SW 1271 (cell line): ENCODE results near the gene WDR64.
A peak's percentile ranks its signal among the peaks of the same experiment; 100 is the strongest.

Experiments
- DNase-seq, 2 experiments: peaks; one replicate each; lab custom pipeline; 2025; lab: John Stamatoyannopoulos, UW

Gene WDR64

DNA sequence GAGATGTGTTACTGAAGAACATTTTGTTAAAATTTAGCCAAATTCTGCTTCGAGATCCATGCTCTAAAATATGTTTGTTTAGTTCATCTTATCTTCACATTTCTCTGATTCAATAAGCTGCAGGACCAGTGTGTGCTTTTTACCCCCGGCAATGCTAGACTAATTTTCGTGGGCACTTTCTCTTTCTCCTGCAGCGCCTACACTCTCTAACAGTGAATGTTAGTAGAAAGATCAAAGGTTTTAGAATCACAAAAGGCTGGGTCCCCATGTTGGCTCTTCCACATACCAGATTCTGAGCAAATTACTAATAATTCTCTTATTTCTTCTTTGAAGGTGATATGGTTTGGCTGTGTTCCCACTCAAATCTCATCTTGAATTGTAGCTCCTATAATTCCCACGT is 20.4 kb upstream of the WDR64 start:
- no peak for DNase-seq

DNA sequence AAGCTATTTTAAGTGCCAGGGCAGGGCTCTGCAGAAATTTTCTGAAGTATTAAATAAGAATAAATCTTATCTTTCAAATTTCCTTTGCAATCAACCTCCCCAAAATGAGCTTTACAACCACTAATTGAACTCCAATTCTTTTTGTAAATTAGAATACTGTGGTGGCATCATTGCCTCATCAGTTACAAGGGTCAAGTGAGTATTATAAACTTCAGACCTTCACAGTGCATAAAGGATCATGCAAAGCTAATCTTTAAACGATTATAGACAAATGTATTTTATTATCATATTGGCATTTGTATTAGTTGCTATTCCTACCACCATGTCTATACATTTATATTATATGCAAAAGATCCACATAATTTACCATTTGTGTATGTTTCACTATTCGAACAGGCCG is 19.1 kb upstream of the WDR64 start:
- DNase-seq, result no peak

DNA sequence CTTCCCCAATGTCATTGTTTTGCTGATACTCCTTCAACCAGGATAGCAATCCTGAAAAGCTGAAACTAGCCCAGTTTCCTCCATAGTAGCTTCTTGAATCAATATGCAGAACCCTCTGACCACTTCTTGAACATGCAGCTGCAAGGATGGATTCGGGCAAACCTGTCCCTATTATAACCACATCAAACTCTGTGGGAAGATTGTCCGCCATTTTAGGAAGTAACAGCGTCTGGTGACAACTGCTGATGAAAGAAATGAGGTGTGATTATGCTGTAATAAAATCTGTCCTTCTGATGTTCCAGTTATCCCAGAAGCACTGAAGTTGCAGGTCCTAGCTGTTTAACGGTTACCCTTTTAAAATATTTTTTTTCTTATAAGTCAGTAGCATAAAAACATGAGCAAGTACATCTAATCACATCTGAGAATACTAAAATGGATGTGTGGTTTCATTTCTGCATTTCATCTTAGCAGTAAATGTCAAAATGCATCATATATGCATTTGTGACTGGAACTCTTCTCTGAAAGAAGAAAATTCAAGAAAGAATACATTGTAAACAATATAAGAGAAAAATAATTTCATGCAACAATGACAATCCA is 16.4 kb upstream of the WDR64 start:
- DNase-seq, result no peak

DNA sequence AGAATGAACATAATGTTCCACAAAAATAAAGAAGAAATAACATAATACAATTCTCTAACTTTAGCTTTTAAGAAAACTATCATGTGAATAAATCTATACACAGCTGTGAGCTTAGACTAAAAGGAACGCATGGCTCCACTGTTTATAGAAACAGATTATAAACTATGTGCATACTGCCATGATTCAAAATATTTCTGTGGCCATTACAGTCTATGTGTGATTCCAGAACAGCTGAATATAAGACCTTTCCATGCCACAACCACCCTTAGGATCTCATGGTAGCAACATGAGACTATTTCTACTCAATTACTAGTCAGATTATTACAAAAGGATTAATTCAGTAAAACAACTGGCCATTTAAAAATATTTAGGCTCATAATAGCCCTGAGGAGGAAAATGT is 15.8 kb upstream of the WDR64 start:
- no peak for DNase-seq

DNA sequence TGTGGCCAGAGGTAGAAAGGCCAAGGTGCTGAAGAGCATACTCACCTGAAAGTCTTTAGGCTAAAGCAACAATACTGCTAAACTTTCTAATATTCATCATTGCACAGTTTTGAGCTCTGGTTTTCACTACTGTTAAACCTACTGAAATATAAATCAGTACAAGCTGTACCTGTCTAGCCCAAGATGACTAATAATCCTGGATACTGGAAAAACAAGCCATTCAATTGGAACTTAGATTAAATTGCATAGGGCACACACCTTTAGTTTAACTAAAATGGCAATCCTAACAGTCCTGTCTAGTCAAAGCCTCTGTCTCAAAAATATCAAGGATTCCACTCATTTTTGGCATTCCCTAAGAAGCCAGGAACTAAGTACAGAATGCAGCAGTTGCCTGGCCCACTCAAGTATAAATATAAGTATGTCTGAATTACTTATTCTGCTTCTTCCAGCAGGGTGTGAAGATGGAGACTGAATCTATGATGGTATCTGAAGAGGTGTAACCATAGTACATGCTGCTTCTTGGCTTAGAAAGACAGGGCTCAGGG is 15.0 kb upstream of the WDR64 start:
- DNase-seq, result no peak

DNA sequence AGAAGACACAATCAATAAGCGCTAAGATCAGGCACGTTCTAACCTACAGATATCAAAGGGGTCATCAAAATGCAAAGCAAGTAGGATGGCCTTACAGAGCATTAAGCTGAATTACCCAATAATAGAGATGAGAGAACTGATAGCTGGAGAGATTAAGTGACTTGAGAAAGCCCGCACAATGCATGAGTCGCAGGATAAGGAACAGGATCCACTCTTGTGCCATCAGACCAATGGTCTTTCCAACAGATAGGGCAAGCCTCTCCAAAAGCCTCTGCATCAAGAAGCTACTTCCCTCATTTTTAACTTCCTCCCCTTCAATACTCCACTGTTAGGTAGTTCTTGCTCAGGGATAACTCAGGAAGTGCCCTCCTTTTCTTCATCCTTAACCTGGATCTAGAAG is 14.5 kb upstream of the WDR64 start:
- no peak for DNase-seq

DNA sequence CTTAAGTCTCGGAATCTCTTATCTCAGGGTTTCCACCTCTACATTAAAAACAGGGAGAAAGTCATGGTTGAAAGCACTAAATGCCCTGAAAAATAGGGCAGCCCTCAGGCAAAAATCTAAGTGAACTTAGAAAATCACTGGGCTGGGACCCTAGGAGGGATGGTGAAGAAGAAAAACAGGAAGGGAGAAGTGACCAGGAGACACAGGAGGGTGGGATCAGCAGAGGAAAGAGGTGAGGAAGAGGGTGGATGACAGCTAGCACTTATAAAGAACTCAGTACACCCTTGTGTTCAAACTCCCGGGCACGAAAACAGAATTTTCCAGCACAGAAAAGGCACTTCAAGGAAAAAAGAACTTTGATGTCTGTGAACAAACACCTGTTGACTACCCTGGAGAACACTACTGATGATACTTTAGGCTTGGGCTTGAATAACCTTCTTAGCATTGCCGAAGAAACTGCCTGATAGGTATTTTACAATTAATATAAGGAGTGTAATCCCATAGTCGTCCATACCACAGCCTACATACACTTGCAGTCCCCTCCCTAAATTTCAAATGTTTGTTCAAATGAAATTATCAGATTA is 13.9 kb upstream of the WDR64 start:
- DNase-seq, result no peak

DNA sequence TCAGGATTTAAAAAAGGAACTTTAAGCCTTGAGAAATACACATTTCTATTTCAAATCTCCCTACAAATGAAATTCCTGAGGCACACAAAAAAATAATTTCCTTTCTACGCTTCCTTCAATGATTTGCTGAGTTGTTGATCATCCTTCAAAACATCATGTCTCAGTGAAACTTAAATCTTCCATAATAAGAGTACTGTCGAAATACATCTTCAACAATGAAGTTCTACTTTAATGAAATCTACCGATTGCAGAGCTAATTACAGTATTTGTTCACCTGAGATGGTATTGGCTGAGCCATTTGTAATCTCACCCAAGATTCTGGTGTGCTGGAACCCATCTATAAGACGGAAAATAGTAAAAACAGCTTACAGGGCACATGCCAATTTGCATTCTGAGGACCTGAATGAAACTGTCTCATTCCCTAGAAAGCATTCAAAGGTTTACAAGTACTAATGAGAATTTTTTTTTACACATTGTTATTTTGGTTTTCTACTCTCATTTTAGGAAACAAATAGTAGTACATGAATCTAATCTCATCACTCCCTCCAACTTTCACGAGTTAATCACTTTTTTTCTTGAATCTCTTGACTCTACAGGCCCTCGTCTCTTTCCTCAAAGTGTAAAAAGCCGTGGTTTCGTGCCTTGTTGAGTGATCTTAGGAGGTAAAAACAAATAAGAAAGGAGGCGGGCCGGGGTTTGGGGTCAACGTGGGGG is 13.0 kb upstream of the WDR64 start:
- DNase-seq, result no peak

DNA sequence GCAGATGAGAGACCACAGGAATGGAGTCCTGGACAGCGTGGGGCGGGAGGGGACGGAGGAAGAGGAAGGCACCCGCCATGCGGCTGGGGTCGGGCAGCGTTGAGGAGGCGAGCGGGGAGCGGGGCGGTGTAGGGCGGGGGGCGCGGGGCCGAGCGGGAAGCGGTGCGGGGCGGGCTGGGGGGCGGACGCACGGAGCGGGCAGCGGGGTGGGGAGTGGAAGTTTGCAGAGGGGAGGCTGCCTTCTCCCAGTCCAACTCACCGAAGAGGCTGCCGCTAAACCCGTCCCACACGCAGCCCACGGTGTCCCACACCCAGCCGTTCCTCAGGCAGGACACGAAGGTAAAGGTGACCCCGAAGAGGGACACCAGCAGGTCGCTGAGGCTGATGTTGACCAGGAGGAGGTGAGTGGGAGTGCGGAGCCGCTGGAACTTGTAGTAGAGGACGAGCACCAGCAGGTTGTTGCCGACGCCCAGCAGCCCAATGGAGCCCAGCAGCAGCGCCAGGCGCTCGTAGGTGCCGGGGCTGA is 12.4 kb upstream of the WDR64 start:
- DNase-seq, result peak in 1 of 2 experiments; percentile 44

DNA sequence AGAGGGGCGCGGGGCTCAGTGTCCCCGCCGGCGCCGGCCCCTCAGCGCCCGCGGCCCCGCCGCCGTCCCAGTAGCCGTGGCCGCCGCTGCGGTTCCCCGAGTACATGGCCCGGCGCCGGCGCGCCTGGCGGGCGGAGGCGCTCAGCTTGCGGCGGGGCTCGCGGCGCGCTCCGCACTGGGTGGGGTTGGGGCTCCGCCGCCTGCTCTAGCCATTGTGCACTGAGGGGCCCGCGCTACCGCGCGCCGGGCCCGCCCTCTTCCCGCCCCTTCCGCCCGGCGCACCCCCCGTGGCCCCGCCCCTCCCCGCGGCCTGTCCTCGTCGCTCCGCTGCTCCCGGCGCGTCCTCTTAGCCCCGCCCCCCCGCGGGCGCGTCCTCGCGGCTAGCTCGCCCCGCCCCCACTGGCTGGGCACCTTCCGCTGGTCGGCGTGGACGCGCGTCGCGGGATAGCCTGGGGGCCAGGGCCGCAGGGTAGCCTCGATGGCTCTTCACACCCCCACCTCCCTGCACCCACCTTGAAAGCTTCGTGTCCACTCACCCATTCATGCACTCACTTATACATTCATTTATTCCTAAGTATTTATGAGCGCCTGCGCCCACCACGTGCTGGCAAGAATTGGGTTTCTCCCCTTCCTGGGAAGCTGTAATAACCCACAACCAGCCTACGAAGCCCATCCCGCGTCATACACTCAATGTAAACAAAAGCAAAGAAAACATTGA is 11.8 kb upstream of the WDR64 start, which contains the start of the genes CHML and OPN3:
Gene CHML (minus strand): TSS at position 221 of the 718 bp plus-strand sequence. CDS start 4,603 bp downstream, outside the sequence.
Gene OPN3 (minus strand): TSS at position 221 of the 718 bp plus-strand sequence. CDS start 115 bp downstream, at position 106.
- peak; percentile 15 to 72 for DNase-seq

DNA sequence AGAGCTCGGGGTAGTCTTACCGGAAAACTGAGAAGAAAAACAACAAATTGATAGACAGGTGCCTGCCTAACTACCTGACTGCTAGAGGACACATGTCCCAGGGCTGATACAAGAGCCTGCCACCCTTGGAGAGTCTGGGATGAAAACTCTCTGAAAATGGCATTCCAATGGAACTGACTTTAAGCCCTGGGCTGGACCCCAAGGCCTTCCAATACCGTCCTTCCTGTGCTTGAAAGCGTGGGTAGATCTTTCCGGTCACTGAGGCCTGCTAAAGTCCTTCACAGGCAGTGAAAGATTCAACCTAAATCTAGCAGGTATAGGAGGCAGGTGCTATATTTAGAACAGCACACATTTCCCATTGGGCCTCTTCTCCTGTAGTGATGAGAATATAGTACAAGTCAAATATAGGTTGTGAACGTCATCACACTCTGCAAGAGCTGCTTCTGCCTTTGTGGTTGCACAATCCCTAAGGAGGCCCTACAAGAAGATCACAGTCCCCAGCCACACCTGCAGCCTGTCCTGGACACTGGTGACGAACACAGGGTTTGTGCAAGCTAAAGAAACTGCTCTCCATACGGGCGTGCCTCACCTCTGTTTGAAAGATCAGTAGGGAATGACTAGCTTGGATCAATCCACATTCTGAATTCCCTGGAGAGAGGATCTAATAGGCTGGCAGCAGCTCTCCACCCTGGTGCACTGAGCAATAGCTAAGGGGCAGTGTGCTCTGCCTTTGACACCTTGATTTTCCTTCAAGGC is 11.0 kb upstream of the WDR64 start:
- DNase-seq, result no peak

DNA sequence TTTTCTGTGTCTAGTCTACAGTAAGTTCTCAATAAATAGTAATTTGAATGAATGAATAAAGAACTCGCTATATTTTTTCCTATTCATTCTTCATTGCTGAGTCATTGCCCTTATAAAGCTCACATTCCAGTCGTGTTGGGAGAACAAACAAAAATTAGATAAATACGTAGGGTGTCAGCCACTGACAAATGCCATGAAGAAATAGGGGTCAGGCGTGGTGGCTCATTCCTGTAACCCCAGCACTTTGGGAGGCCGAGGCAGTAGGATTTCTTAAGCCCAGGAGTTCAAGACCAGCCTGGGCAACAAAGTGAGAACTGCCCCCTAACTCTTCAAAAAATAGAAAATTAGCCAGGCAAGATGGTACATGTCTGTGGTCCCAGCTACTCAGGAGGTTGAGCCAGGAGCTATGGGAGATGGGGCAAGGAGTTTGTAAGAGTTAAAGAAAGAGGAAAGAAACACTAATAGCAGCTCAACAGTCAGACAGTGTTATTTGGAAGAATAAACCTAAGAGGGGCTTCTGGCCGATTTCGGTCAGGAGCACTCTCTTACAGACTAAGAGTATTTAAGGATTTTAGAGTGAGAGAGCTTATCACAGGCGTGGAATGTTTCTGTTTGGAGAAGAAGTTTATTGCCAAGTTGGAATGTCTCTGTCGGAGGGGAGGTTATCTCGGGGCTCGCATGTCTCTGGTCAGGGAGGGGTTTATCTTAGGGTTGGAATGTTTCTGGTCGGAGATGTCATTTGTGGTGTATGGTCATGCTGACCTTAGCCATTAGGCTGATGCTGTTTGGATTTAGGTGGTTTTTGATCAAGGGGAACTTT is 10.1 kb upstream of the WDR64 start:
- DNase-seq, result no peak

DNA sequence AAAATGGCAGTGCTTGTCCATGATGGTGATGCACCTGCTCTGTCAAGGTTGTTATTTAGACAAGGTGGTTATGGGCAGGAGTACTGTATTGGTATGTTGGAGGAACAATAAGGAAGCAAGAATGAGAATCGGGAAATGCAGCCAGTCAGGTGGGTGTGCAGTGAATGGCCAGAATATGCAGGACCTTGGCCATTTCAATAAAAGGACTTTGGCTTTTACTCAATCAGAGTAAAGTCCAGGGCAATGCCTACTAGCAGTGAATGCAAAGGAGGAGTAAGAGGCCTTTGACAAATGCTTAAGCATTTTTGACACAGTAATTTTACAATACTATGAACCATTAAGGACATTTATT is 9.5 kb upstream of the WDR64 start:
- no peak for DNase-seq

DNA sequence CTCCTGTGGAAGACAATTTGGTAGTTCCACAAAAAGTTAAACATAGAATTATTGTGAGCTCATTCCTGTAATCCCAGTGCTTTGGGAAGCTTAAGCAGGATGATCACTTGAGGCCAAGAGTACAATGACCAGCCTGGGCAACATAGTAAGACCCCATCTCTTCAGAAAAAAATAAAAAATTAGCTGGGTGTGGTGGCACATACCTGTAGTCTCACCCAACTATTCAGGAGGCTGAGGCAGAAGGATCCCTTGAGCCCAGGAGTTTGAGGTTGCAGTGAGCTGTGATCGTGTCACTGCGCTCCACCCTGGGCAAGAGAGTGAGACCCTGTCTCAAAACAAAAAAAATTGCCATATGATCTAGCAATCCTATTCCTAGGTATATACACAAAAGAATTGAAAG is 7.8 kb upstream of the WDR64 start:
- no peak for DNase-seq

DNA sequence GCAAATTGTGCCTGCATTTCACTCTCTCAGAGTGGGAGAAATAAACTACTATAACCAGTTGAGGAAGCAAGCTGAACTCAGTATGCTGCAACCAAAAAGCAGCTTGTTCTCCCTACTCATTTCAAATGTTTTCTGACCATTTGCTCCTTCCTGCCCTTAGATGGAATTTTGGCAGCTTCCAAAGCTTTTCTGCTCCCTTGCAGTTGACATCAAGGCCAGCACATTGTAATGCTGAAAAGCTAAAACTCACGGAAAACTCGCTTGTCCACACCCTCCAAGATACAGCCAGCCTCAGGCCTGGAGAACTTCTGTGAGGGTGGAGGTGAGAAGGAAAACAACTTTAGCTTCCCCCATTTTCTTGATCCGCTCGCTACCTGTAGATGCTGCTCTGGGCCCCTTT is 6.9 kb upstream of the WDR64 start:
- DNase-seq, result no peak

DNA sequence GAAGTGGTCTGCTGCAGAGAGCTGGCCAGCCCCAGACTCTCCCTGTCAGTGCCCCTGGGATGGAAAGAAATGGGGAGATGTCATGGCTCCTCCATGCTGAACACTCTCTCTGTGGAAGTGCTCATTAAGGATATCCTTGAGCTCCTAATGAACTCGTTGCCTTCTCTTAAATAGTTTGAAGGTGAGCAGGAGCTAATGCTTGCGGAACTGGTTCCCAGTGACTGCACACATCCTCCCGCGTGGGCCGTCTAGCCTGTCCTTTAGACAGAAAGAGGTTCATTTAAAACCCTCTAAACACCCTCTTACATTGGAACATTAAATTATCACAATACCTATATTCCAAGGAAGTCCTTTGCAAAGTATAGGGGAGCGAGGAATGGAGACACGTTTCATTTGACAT is 5.9 kb upstream of the WDR64 start:
- DNase-seq, result no peak

DNA sequence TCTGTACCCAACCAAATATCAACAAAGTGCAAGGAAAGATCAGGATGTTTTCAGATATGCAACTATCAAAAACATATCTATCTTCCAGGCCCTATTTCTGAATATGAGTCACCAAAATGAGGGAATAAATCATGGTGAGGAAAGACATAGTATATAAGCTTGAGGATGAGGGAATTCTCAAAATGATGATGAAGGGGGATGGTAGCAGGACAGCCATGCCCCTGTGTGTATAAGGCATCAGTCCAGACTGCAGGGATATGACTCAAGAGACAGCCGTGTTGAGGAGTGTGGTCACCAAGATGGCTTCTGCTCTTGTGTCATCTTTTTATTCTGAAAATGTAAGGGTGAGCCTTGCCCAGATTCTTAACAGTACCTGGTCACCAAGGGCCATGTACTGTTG is 4.4 kb upstream of the WDR64 start:
- DNase-seq, result no peak

DNA sequence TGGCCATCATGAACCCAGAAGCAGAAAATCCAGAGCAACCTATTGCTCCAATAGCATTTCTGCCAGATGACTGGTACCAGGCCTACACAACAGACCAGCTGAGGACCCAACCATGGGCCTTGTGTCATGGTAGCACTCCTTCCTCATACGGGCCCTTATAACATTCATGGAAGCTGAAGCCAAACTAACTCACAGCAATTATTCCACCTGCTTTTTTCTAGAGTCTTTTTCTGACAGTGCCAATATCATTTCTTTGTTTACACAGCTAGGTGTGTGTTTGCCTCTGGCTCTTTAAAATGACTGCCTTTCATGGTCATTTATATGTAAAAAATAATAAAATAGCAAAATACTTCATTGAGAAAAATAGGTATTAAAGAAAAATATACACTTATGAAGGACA is 3.9 kb upstream of the WDR64 start:
- no peak for DNase-seq

DNA sequence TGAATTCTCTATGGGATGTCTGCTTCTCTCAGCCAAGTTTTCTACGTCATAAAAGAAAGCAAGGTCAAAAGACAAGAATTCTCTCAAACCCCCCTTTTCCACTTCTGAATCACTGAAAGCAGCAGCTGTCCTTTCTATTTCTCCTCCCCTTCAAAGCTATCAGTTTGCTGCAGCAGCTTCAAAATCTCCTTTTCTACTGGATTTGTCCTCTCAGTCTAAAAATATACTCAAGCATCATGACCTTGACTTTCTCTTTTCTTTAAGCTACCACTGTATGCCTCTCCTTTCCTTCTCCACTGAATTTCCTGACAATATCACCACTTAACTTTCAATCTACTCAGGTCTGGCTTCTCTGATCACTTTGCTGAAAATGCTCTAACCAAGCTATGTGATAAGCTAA is 1.9 kb downstream of the WDR64 start:
- no peak for DNase-seq

DNA sequence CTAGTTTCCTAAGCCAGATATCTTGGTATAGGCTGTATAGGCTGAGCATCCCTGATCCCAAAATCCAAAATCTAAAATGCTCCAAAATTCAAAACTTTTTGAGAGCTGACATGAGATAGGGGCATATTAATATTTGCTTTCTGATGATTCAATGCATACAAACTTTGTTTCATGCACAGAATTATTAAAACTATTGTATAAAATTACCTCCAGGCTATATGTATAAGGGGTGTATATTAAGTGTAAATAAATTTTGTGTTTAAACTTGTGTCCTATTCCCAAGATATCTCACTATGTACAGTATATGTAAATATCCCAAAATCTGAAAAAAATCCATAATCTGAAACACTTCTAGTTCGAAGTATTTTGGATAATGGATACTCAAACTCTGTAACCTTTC is 2.6 kb downstream of the WDR64 start:
- no peak for DNase-seq
